Stimulated activated CD8-positive, alpha-beta memory T cell treated with anti-CD3 and anti-CD28 coated beads, Interleukin-7, amount 100 ng/mL, for 4 hours (primary cell): ENCODE data around the gene PRLH.
A peak's percentile ranks its signal among the peaks of the same experiment; 100 is the strongest.
"Not testable (repeated sequence)": the region's sequence is repeated elsewhere in the genome, so short reads cannot be mapped to it uniquely, and the experiment has no call there.

Experiments used
- DNase-seq, 2 donors: peaks; one replicate each; pipeline ENCODE4 v3.0.0-alpha.2; 2020; ENCODE audit warnings: low read depth in 2 of 2

The PRLH gene

GRCh38 chr2:237581751-237582746 is 15.7 kb downstream of the PRLH start:
- peak; percentile 27 to 33 for DNase-seq

- no peak for DNase-seq
These were observed 17.3 kb downstream of the PRLH start for GRCh38 chr2:237583385-237584295.

GRCh38 chr2:237585590-237586221 is 19.3 kb downstream of the PRLH start:
- no peak for DNase-seq

GRCh38 chr2:237588044-237588696 is 21.8 kb downstream of the PRLH start:
- DNase-seq = no peak

- DNase-seq = no peak
These were observed 24.1 kb downstream of the PRLH start, which contains the start of gene RAB17 for GRCh38 chr2:237590272-237591140. Gene RAB17, minus strand, starts transcription at chr2:237590734. Its CDS starts 4,580 bp downstream, at chr2:237586154.

- DNase-seq = no peak
These were observed 24.9 kb downstream of the PRLH start for GRCh38 chr2:237591141-237591881.

GRCh38 chr2:237592425-237592980 is 26.1 kb downstream of the PRLH start:
- no peak for DNase-seq

GRCh38 chr2:237593036-237593435 is 26.7 kb downstream of the PRLH start:
- DNase-seq = no peak

GRCh38 chr2:237593596-237594320 is 27.4 kb downstream of the PRLH start:
- no peak for DNase-seq

- no peak for DNase-seq
These were observed 28.1 kb downstream of the PRLH start for GRCh38 chr2:237594514-237594871.

GRCh38 chr2:237595829-237596519 is 29.6 kb downstream of the PRLH start:
- not testable (repeated sequence) for DNase-seq

- no peak for DNase-seq
These were observed 30.3 kb downstream of the PRLH start for GRCh38 chr2:237596520-237597195.

GRCh38 chr2:237597196-237598145 is 31.1 kb downstream of the PRLH start:
- no peak for DNase-seq

- DNase-seq = no peak
These were observed 32.3 kb downstream of the PRLH start for GRCh38 chr2:237598468-237599208.

- DNase-seq = no peak
These were observed 33.2 kb downstream of the PRLH start for GRCh38 chr2:237599465-237600110.
